WTC11 (cell line): ENCODE measurements around the gene NOP9. TPM values are rescaled to one million over a fixed set of nuclear protein-coding genes. Genes with fewer than 3 reads are reported as not detected.

Source experiments
- ATF6 ChIP-seq: sonication (generic); formaldehyde crosslinking; IDR thresholded peaks from 2 replicates; pipeline ENCODE4 v1.8.1; 2023; ENCODE audit warnings: mild to moderate bottlenecking, missing genetic modification reagents
- CBFB ChIP-seq: sonication (generic); formaldehyde crosslinking; IDR thresholded peaks from 2 replicates; pipeline ENCODE4 v1.8.1; 2022; ENCODE audit warnings: mild to moderate bottlenecking, low read depth, missing genetic modification reagents
- FOXK1 ChIP-seq: sonication (generic); formaldehyde crosslinking; IDR thresholded peaks from 2 replicates; pipeline ENCODE4 v1.8.0; 2022; ENCODE audit warnings: mild to moderate bottlenecking, moderate library complexity, missing genetic modification reagents
- GRHL2 ChIP-seq: fragments of 250-450 bp; sonication (Bioruptor Pico); IDR thresholded peaks from 2 replicates; pipeline ENCODE4 v1.8.0; 2022; ENCODE audit warnings: mild to moderate bottlenecking, moderate library complexity; ENCODE audit not compliant: insufficient replicate concordance, severe bottlenecking
- IRF2 ChIP-seq: sonication (generic); formaldehyde crosslinking; IDR thresholded peaks from 2 replicates; pipeline ENCODE4 v1.8.0; 2022; ENCODE audit warnings: low read depth, missing genetic modification reagents, borderline replicate concordance
- JUN ChIP-seq: sonication (generic); formaldehyde crosslinking; IDR thresholded peaks from 2 replicates; pipeline ENCODE4 v1.8.0; 2023; ENCODE audit warnings: mild to moderate bottlenecking, missing genetic modification reagents
- KAT7 ChIP-seq: sonication (generic); formaldehyde crosslinking; IDR thresholded peaks from 2 replicates; pipeline ENCODE4 v1.8.1; 2023; ENCODE audit warnings: missing genetic modification reagents, mild to moderate bottlenecking, borderline replicate concordance
- NFYB ChIP-seq: sonication (generic); formaldehyde crosslinking; conservative IDR thresholded peaks from 2 replicates; pipeline ENCODE4 v1.8.0; 2022; ENCODE audit warnings: low read depth, missing genetic modification reagents
- PRDM15 ChIP-seq: sonication (generic); formaldehyde crosslinking; IDR thresholded peaks from 2 replicates; pipeline ENCODE4 v1.8.0; 2022; ENCODE audit warnings: missing genetic modification reagents
- PRRX2 ChIP-seq: fragments of 250-450 bp; sonication (Bioruptor Pico); IDR thresholded peaks from 2 replicates; pipeline ENCODE4 v1.8.0; 2021; ENCODE audit warnings: mild to moderate bottlenecking
- RORB ChIP-seq: fragments of 250-450 bp; sonication (Bioruptor Pico); IDR thresholded peaks from 2 replicates; pipeline ENCODE4 v1.9.0; 2021; ENCODE audit warnings: mild to moderate bottlenecking
- STAT6 ChIP-seq: sonication (generic); formaldehyde crosslinking; conservative IDR thresholded peaks from 2 replicates; pipeline ENCODE4 v1.8.1; 2023; ENCODE audit warnings: mild to moderate bottlenecking, low read depth, missing genetic modification reagents, moderate library complexity
- TCF7 ChIP-seq: sonication (generic); formaldehyde crosslinking; IDR thresholded peaks from 2 replicates; pipeline ENCODE4 v1.8.0; 2022; ENCODE audit warnings: mild to moderate bottlenecking, low read depth, missing genetic modification reagents, moderate library complexity
- TP53 ChIP-seq: sonication (generic); formaldehyde crosslinking; IDR thresholded peaks from 2 replicates; pipeline ENCODE4 v1.8.1; 2023; ENCODE audit warnings: mild to moderate bottlenecking, missing genetic modification reagents
- ZNF121 ChIP-seq: sonication (generic); formaldehyde crosslinking; IDR thresholded peaks from 2 replicates; pipeline ENCODE4 v1.8.0; 2023; ENCODE audit warnings: missing genetic modification reagents
- total RNA-seq: library from RNA; stranded (reverse); gene quantifications from 3 replicates; pipeline ENCODE4 v1.2.3, GENCODE V29; 2021
- TF ChIP-seq, protein P1 (sequence below): fragments of 250-450 bp; sonication (Bioruptor Pico); IDR thresholded peaks from 2 replicates; pipeline ENCODE4 v1.9.0; 2021; ENCODE audit warnings: mild to moderate bottlenecking, borderline replicate concordance
- TF ChIP-seq, protein P2 (sequence below): sonication (generic); formaldehyde crosslinking; IDR thresholded peaks from 2 replicates; pipeline ENCODE4 v1.8.0; 2022; ENCODE audit warnings: mild to moderate bottlenecking, missing genetic modification reagents
- TF ChIP-seq, protein P3 (sequence below): sonication (generic); formaldehyde crosslinking; IDR thresholded peaks from 2 replicates; pipeline ENCODE4 v1.8.1; 2023; ENCODE audit warnings: mild to moderate bottlenecking, missing genetic modification reagents, moderate library complexity
- TF ChIP-seq, protein P4 (sequence below): sonication (generic); formaldehyde crosslinking; IDR thresholded peaks from 2 replicates; pipeline ENCODE4 v1.8.1; 2022; ENCODE audit warnings: mild to moderate bottlenecking, moderate library complexity, missing genetic modification reagents
- TF ChIP-seq, protein P5 (sequence below): sonication (generic); formaldehyde crosslinking; IDR thresholded peaks from 2 replicates; pipeline ENCODE4 v1.8.1; 2023; ENCODE audit warnings: mild to moderate bottlenecking, missing genetic modification reagents

The NOP9 gene
- total RNA-seq, 1 experiment from 2014 or later, result 44.4 TPM

- TF ChIP-seq, protein P1, sequence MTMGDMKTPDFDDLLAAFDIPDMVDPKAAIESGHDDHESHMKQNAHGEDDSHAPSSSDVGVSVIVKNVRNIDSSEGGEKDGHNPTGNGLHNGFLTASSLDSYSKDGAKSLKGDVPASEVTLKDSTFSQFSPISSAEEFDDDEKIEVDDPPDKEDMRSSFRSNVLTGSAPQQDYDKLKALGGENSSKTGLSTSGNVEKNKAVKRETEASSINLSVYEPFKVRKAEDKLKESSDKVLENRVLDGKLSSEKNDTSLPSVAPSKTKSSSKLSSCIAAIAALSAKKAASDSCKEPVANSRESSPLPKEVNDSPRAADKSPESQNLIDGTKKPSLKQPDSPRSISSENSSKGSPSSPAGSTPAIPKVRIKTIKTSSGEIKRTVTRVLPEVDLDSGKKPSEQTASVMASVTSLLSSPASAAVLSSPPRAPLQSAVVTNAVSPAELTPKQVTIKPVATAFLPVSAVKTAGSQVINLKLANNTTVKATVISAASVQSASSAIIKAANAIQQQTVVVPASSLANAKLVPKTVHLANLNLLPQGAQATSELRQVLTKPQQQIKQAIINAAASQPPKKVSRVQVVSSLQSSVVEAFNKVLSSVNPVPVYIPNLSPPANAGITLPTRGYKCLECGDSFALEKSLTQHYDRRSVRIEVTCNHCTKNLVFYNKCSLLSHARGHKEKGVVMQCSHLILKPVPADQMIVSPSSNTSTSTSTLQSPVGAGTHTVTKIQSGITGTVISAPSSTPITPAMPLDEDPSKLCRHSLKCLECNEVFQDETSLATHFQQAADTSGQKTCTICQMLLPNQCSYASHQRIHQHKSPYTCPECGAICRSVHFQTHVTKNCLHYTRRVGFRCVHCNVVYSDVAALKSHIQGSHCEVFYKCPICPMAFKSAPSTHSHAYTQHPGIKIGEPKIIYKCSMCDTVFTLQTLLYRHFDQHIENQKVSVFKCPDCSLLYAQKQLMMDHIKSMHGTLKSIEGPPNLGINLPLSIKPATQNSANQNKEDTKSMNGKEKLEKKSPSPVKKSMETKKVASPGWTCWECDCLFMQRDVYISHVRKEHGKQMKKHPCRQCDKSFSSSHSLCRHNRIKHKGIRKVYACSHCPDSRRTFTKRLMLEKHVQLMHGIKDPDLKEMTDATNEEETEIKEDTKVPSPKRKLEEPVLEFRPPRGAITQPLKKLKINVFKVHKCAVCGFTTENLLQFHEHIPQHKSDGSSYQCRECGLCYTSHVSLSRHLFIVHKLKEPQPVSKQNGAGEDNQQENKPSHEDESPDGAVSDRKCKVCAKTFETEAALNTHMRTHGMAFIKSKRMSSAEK, result no peak
- TF ChIP-seq, protein P2, sequence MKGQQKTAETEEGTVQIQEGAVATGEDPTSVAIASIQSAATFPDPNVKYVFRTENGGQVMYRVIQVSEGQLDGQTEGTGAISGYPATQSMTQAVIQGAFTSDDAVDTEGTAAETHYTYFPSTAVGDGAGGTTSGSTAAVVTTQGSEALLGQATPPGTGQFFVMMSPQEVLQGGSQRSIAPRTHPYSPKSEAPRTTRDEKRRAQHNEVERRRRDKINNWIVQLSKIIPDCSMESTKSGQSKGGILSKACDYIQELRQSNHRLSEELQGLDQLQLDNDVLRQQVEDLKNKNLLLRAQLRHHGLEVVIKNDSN (CRISPR knock-in tag), result peak; percentile 42; the same call in 1 of the 2 replicates
- TF ChIP-seq, protein P3, sequence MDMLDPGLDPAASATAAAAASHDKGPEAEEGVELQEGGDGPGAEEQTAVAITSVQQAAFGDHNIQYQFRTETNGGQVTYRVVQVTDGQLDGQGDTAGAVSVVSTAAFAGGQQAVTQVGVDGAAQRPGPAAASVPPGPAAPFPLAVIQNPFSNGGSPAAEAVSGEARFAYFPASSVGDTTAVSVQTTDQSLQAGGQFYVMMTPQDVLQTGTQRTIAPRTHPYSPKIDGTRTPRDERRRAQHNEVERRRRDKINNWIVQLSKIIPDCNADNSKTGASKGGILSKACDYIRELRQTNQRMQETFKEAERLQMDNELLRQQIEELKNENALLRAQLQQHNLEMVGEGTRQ, result peak; percentile 47; the same call in 1 of the 2 replicates
- TF ChIP-seq NFYB (CRISPR knock-in tag) (no peak; the same call in 1 of the 2 replicates), PRRX2 (CRISPR knock-in tag) (no peak), FOXK1 (CRISPR knock-in tag) (peak; percentile 89), TCF7 (CRISPR knock-in tag) (0 out of 2 replicates have a peak, but pooled peaks have one; percentile 67), IRF2 (CRISPR knock-in tag) (no peak), GRHL2 (no peak), JUN (CRISPR knock-in tag) (no peak), KAT7 (CRISPR knock-in tag) (0 out of 2 replicates have a peak, but pooled peaks have one; percentile 60), ZNF121 (CRISPR knock-in tag) (no peak), RORB (CRISPR knock-in tag) (no peak), ATF6 (CRISPR knock-in tag) (no peak), STAT6 (CRISPR knock-in tag) (no peak), TP53 (CRISPR knock-in tag) (0 out of 2 replicates have a peak, but pooled peaks have one; percentile 19), CBFB (no peak), PRDM15 (CRISPR knock-in tag) (peak; percentile 48)
- TF ChIP-seq, protein P4, sequence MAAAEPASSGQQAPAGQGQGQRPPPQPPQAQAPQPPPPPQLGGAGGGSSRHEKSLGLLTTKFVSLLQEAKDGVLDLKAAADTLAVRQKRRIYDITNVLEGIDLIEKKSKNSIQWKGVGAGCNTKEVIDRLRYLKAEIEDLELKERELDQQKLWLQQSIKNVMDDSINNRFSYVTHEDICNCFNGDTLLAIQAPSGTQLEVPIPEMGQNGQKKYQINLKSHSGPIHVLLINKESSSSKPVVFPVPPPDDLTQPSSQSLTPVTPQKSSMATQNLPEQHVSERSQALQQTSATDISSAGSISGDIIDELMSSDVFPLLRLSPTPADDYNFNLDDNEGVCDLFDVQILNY (CRISPR knock-in tag), result peak; percentile 76; the same call in 1 of the 2 replicates
- TF ChIP-seq, protein P5, sequence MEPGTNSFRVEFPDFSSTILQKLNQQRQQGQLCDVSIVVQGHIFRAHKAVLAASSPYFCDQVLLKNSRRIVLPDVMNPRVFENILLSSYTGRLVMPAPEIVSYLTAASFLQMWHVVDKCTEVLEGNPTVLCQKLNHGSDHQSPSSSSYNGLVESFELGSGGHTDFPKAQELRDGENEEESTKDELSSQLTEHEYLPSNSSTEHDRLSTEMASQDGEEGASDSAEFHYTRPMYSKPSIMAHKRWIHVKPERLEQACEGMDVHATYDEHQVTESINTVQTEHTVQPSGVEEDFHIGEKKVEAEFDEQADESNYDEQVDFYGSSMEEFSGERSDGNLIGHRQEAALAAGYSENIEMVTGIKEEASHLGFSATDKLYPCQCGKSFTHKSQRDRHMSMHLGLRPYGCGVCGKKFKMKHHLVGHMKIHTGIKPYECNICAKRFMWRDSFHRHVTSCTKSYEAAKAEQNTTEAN (CRISPR knock-in tag), result peak; percentile 95; the same call in 1 of the 2 replicates
These were observed 28.4 kb upstream of the NOP9 start, which contains the start of gene RABGGTA (continued) for GRCh38 chr14:24271134-24271833.
